Epithelial cell of proximal tubule (primary cell): ENCODE measurements around the gene NAB2. TPM values are rescaled to one million over a fixed set of nuclear protein-coding genes. Genes with fewer than 3 reads are reported as not detected.

Experiments used
- DNase-seq: peaks from one replicate; pipeline ENCODE4 v3.0.0-alpha.2; 2011; ENCODE audit warnings: low read depth
- H3K4me3 ChIP-seq: 2 replicates; pipeline ENCODE4 v1.5.1; 2011; ENCODE audit warnings: low read depth, mild to moderate bottlenecking, low read length
- total RNA-seq: library from RNA; depleted of rRNA; stranded (reverse); fragments of >200 nt; gene quantifications from 2 replicates; pipeline ENCODE4 v1.2.3, GENCODE V29; 2015
- TF ChIP-seq, protein P1 (sequence below): conservative IDR thresholded peaks from 2 replicates; pipeline ENCODE4 v1.5.1; 2012; ENCODE audit warnings: low read depth, mild to moderate bottlenecking, low read length

NAB2 gene
- total RNA-seq, 1 donor from 2014 or later = 24.4 TPM

DNA sequence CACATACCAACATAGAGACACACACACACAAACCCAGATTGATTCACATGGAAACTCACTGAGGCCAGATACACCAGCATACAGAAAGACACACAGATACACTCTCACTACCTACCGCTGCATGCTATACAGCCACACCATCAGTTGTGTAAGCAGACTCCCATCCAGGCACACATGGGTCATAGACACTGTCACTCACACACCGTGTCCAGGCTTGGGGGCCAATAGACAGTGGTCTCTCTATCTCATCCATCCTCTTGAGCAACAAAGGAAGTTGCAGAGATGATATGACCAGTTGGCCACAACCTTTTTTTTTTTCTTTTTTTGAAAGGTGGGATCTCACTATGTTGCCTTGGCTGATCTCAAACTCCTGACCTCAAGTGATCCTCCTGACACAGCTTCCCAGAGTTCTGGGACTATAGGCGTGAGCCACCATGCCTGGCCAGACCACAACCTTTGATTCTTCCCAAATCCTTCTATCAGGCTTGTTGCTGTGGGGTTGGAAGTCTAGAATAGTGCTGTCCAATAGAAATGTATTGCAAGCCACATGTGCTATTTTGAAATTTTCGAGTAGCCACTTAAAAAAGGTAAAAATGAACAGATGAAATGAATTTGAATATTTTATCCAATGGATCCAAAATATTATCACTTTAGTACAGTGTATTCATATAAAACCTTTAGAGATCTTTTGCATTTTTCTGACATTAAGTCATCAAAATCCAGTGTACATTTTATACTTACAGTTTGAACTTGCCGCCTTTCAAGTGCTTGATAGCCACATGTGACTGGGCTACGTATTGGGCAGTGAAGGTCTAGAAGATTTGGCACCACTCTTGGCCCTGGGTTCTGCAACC is 51.1 kb downstream of the NAB2 start:
- DNase-seq = no peak
- TF ChIP-seq, protein P1, sequence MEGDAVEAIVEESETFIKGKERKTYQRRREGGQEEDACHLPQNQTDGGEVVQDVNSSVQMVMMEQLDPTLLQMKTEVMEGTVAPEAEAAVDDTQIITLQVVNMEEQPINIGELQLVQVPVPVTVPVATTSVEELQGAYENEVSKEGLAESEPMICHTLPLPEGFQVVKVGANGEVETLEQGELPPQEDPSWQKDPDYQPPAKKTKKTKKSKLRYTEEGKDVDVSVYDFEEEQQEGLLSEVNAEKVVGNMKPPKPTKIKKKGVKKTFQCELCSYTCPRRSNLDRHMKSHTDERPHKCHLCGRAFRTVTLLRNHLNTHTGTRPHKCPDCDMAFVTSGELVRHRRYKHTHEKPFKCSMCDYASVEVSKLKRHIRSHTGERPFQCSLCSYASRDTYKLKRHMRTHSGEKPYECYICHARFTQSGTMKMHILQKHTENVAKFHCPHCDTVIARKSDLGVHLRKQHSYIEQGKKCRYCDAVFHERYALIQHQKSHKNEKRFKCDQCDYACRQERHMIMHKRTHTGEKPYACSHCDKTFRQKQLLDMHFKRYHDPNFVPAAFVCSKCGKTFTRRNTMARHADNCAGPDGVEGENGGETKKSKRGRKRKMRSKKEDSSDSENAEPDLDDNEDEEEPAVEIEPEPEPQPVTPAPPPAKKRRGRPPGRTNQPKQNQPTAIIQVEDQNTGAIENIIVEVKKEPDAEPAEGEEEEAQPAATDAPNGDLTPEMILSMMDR = no peak

DNA sequence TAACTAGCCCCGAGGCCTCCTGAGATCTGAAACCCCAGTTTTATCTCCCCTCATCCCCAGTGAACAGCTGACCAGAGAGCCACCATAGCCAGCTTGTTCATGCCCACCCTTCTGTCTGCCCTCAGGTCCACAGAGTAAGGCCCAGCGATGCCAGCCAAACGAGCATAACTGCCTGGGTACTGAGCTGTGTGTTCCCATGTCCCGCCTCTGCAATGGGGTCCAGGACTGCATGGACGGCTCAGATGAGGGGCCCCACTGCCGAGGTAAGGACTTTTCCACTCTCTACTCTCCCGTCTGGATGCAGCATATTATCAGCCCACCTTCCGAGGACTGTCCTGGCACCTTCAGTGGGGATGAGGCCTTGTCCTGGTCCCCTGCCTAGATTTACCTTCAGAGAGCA is 52.3 kb downstream of the NAB2 start:
- DNase-seq = no peak
- TF ChIP-seq, protein P1 = no peak
- no peak overlapping the region for H3K4me3 ChIP-seq

More for the DNA sequence above, 51.1 kb downstream of the NAB2 start:
- H3K4me3 ChIP-seq = no peak overlapping the region

GRCh38 chr12:57142121-57142520 is 53.2 kb downstream of the NAB2 start:
- TF ChIP-seq, protein P1 = no peak
- H3K4me3 ChIP-seq = no peak overlapping the region
- no peak for DNase-seq

DNA sequence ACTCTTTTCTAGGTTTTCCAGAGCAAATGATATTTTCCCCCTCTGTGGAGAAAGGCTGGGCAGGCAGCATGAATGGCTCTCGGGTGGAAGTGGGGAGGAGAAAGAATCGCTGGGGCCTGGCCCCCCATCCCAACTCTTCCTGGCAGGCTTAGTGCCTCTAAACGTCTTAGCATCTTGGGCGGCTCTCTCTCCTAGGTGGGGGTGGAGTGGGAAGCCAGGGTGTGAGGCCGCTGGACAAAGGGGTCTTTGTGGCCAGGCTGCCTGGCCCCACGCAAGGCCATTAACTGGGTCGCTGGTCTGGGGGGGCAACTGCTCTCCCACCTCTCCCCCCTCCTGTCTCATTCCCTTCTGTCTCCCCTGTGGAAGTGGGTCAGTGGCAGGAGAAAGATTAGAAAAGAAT is 53.8 kb downstream of the NAB2 start:
- DNase-seq = no peak

DNA sequence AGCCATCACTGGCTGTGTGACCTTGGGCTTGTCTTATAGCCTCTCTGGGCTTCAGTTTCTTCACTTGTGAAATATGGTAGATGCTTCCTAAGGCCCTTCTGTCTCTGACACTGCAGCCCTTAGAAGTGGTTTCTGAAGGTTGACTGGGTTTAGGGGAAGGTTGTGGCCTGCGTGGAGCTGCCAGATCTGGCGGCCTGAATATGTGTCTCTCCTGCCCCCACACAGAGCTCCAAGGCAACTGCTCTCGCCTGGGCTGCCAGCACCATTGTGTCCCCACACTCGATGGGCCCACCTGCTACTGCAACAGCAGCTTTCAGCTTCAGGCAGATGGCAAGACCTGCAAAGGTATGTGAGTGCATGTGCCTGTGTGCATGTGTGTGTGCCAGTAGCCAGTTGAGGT is 54.5 kb downstream of the NAB2 start:
- no peak overlapping the region for H3K4me3 ChIP-seq
- no peak for DNase-seq
- TF ChIP-seq, protein P1 = no peak

More for the DNA sequence above, 53.8 kb downstream of the NAB2 start:
- TF ChIP-seq, protein P1 = no peak
- H3K4me3 ChIP-seq = no peak overlapping the region

Other genes starting within 250 kb of the NAB2 start
- not detected in 2 replicates for gene SDR9C7, start 154.7 kb upstream of the NAB2 start, total RNA-seq
- 0.12 TPM in 1 of 2 replicates, not detected in the other for gene RDH16, start 131.5 kb upstream of the NAB2 start, total RNA-seq
- 4.7 and 5.4 TPM in 2 replicates for gene ZBTB39, start 82.6 kb upstream of the NAB2 start, total RNA-seq
- gene TAC3, start 72.6 kb upstream of the NAB2 start, total RNA-seq = not detected in 2 replicates
- gene MYO1A, start 39.0 kb upstream of the NAB2 start, total RNA-seq = 0.07 TPM in 1 of 2 replicates, not detected in the other
- 15.7 and 18.7 TPM in 2 replicates for gene NEMP1, start 10.3 kb upstream of the NAB2 start, total RNA-seq
- 66.1 and 71.4 TPM in 2 replicates for gene STAT6, start 22.2 kb downstream of the NAB2 start, total RNA-seq
- 0.72 and 8.9 TPM in 2 replicates for gene LRP1, start 39.4 kb downstream of the NAB2 start, total RNA-seq
- not detected in 2 replicates for gene LRP1-AS, start 58.5 kb downstream of the NAB2 start, total RNA-seq
- not detected in 2 replicates for gene NXPH4, start 127.7 kb downstream of the NAB2 start, total RNA-seq
- 118 and 258 TPM in 2 replicates for gene SHMT2, start 140.6 kb downstream of the NAB2 start, total RNA-seq
- gene STAC3, start 162.1 kb downstream of the NAB2 start, total RNA-seq = not detected in 2 replicates